Central memory CD8-positive, alpha-beta T cell (primary cell): ENCODE measurements around the gene ITPKB.

Experiments used
- ATAC-seq: fragments of 150-1000 bp; cut with Tn5 transposase; replicated peaks from 2 replicates; pipeline ENCODE4 v1.10.0; 2022; ENCODE audit warnings: mild to moderate bottlenecking, moderate FRiP score, moderate number of reproducible peaks; ENCODE audit not compliant: poor library complexity, severe bottlenecking; ENCODE audit errors: extremely low read depth
- DNase-seq, 2 donors: peaks; one replicate each; pipeline ENCODE4 v3.0.0; 2021; ENCODE audit warnings: low spot score in 2 of 2
- H3K27ac Mint-ChIP-seq: one replicate; pipeline ENCODE4 v1.8.0; 2022; ENCODE audit warnings: low read depth, mild to moderate bottlenecking, moderate library complexity, mixed read lengths
- H3K27me3 Mint-ChIP-seq: one replicate; pipeline ENCODE4 v1.8.0; 2022; ENCODE audit warnings: mixed read lengths
- H3K36me3 Mint-ChIP-seq: one replicate; pipeline ENCODE4 v1.8.0; 2022; ENCODE audit warnings: mild to moderate bottlenecking, moderate library complexity, mixed read lengths; ENCODE audit not compliant: insufficient read depth
- H3K4me1 Mint-ChIP-seq: one replicate; pipeline ENCODE4 v1.8.0; 2022; ENCODE audit warnings: mixed read lengths
- H3K4me3 Mint-ChIP-seq: one replicate; pipeline ENCODE4 v1.8.0; 2022; ENCODE audit warnings: mild to moderate bottlenecking, moderate library complexity, mixed read lengths
- H3K9me3 Mint-ChIP-seq: one replicate; pipeline ENCODE4 v1.8.0; 2022; ENCODE audit warnings: mixed read lengths

Gene ITPKB

DNA sequence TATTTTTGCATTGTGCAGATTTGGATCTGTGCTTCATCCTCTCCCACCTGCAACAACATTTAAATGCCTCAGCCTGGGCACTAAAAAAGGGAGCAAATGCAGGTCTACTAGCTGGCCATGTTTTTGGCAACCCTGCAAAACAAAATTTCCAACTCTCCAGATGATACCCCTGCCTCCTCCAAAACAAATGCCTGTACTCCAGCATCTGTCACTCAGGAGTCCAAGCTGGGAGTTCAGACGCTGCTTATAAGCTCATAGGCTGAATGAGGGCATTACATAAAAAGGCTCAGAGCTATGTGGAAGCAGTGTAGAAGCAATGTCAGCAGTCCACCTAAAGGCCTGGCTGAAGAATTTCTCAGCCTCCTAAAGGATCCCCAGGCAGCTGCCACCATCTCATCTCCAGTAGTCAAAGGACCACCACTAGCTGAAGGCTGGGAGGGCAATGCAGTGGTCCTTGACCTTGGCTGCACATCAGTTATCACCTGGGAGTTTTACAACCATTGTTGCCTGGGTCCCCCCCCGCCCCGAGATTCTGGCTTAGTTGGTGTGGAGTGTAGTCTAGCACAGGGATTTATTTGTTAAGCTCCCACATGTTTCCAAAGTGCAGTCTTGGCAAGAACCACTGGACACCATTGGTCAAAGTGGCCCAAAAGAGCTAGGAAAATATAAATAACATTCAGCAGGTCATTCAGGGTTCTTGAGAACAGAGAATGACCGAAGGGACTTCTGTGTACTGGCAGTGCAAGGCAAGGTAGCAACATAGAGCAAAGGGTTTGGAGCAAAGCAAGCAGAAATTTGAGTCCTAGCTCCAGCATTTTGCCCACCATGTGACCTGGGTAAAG, 57.2 kb downstream of the ITPKB start:
- DNase-seq, result no peak
- Mint-ChIP-seq H3K4me1 (peaks cover 98% of the 10 kb centered on the region), H3K27ac (peak overlapping the region; percentile 97), H3K9me3 (no peaks in the 10 kb centered on the region), H3K36me3 (peaks cover 33% of the 10 kb centered on the region), H3K4me3 (peak overlapping the region; percentile 13), H3K27me3 (no peaks in the 10 kb centered on the region)
- no peak for ATAC-seq

GRCh38 chr1:226680653-226681052, 58.4 kb downstream of the ITPKB start:
- Mint-ChIP-seq H3K4me1 (peaks cover 97% of the 10 kb centered on the region), H3K27me3 (no peaks in the 10 kb centered on the region), H3K4me3 (peak overlapping the region; percentile 77), H3K27ac (peak overlapping the region; percentile 97), H3K9me3 (no peaks in the 10 kb centered on the region), H3K36me3 (peaks cover 37% of the 10 kb centered on the region)
- DNase-seq, result no peak
- no peak for ATAC-seq

GRCh38 chr1:226679853-226680516, 59.1 kb downstream of the ITPKB start:
- H3K27ac Mint-ChIP-seq, result peak overlapping the region; percentile 97
- H3K4me3 Mint-ChIP-seq, result peak overlapping the region; percentile 77
- ATAC-seq, result no peak
- no peaks in the 10 kb centered on the region for H3K27me3 Mint-ChIP-seq
- peaks cover 97% of the 10 kb centered on the region for H3K4me1 Mint-ChIP-seq
- DNase-seq, result no peak
- H3K36me3 Mint-ChIP-seq, result peaks cover 42% of the 10 kb centered on the region
- H3K9me3 Mint-ChIP-seq, result no peaks in the 10 kb centered on the region

GRCh38 chr1:226679262-226679661, 59.8 kb downstream of the ITPKB start:
- DNase-seq, result no peak
- no peak for ATAC-seq
- peak overlapping the region; percentile 77 for H3K4me3 Mint-ChIP-seq
- no peaks in the 10 kb centered on the region for H3K27me3 Mint-ChIP-seq
- no peaks in the 10 kb centered on the region for H3K9me3 Mint-ChIP-seq
- H3K27ac Mint-ChIP-seq, result peak overlapping the region; percentile 97
- peaks cover 97% of the 10 kb centered on the region for H3K4me1 Mint-ChIP-seq
- peaks cover 46% of the 10 kb centered on the region for H3K36me3 Mint-ChIP-seq

GRCh38 chr1:226678701-226679100, 60.4 kb downstream of the ITPKB start:
- Mint-ChIP-seq H3K4me3 (peak overlapping the region; percentile 77), H3K9me3 (no peaks in the 10 kb centered on the region), H3K36me3 (peaks cover 46% of the 10 kb centered on the region), H3K27me3 (no peaks in the 10 kb centered on the region), H3K4me1 (peaks cover 96% of the 10 kb centered on the region), H3K27ac (peak overlapping the region; percentile 97)
- peak in 1 of 2 donors; percentile 47 for DNase-seq
- peak; percentile 7 for ATAC-seq

GRCh38 chr1:226678251-226678650, 60.8 kb downstream of the ITPKB start:
- DNase-seq (no peak), ATAC-seq (no peak)
- peaks cover 95% of the 10 kb centered on the region for H3K4me1 Mint-ChIP-seq
- H3K4me3 Mint-ChIP-seq, result peak overlapping the region; percentile 77
- peak overlapping the region; percentile 97 for H3K27ac Mint-ChIP-seq
- H3K27me3 Mint-ChIP-seq, result no peaks in the 10 kb centered on the region
- peaks cover 42% of the 10 kb centered on the region for H3K36me3 Mint-ChIP-seq
- H3K9me3 Mint-ChIP-seq, result no peaks in the 10 kb centered on the region

DNA sequence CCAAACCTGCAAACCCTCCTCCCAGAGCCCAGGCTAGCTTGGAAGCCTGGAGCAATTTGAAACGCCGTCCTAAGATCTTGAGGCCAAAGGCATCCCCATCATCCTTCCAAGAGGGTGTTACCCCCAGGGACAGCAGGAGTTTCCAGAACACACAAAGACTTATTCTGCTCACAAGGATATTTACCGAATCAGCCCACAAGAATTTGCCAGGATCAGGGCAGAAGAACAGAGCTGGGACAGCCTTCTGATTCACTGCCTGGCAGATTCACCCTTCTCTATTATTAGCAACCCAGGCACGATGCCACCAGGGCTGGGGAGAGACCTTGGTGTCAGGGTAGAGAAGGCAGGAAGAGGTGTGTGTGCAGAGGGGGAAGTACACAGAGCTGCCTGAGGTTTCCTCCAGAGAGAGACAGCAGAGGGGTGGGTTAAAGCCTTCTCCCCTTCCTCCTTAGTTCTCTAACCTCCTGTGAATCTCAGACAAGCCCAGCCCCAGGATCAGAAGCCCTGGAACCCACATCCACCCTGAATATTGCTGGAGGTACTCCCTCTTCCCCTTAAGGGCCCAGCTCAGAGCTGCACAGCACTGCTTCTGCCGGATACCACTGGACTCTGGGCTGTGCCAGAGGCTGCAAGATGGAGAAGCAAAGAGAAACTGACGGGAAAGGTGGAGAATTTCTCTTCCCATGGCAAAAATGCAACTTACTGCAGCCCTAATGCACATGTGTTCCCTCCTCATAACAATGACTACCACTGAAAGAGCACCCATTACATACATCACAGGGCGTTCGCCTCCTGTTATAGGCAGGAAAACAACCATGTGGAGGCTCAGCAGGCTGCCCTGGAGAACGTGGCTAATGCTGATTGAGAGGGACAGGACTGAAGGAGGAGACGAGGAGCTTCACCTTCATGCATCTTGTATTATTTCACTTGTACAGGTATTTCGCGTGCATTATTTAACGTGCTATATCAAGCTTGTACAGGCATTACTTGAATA, 61.8 kb downstream of the ITPKB start:
- ATAC-seq, result peak; percentile 74

DNA sequence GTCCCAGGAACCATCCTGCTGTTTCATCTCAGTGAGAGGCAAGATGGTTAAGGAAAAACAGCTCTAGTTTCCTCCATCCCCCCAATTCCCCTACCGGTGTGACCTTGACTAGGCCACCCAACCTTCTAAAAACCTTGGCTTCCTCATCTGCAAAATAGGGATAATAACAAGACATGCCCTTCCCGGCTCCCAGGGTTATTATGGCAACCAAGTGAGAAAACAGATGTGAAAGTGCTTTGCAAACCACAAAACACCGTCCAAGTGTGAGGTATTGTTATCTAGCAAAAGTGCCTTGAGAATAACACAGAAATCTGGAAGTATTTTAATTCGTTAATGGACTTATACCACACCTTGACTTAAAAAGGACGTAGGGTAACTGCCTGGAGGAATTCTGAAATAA, 62.7 kb downstream of the ITPKB start:
- DNase-seq (no peak), ATAC-seq (no peak)
- Mint-ChIP-seq H3K27me3 (no peaks in the 10 kb centered on the region), H3K4me3 (peak overlapping the region; percentile 77), H3K9me3 (no peaks in the 10 kb centered on the region), H3K4me1 (peaks cover 96% of the 10 kb centered on the region), H3K27ac (peak overlapping the region; percentile 97), H3K36me3 (peaks cover 42% of the 10 kb centered on the region)

More for the DNA sequence above, 61.8 kb downstream of the ITPKB start:
- Mint-ChIP-seq H3K27ac (peak overlapping the region; percentile 97), H3K9me3 (no peaks in the 10 kb centered on the region), H3K27me3 (no peaks in the 10 kb centered on the region), H3K36me3 (peaks cover 39% of the 10 kb centered on the region), H3K4me1 (peaks cover 94% of the 10 kb centered on the region), H3K4me3 (peak overlapping the region; percentile 77)
- DNase-seq, result peak in 1 of 2 donors; percentile 72

GRCh38 chr1:226675715-226676357, 63.2 kb downstream of the ITPKB start:
- no peak for DNase-seq
- peak overlapping the region; percentile 77 for H3K4me3 Mint-ChIP-seq
- H3K4me1 Mint-ChIP-seq, result peaks cover 96% of the 10 kb centered on the region
- no peak for ATAC-seq
- peaks cover 42% of the 10 kb centered on the region for H3K36me3 Mint-ChIP-seq
- H3K27ac Mint-ChIP-seq, result peak overlapping the region; percentile 97
- H3K9me3 Mint-ChIP-seq, result no peaks in the 10 kb centered on the region
- H3K27me3 Mint-ChIP-seq, result no peaks in the 10 kb centered on the region

DNA sequence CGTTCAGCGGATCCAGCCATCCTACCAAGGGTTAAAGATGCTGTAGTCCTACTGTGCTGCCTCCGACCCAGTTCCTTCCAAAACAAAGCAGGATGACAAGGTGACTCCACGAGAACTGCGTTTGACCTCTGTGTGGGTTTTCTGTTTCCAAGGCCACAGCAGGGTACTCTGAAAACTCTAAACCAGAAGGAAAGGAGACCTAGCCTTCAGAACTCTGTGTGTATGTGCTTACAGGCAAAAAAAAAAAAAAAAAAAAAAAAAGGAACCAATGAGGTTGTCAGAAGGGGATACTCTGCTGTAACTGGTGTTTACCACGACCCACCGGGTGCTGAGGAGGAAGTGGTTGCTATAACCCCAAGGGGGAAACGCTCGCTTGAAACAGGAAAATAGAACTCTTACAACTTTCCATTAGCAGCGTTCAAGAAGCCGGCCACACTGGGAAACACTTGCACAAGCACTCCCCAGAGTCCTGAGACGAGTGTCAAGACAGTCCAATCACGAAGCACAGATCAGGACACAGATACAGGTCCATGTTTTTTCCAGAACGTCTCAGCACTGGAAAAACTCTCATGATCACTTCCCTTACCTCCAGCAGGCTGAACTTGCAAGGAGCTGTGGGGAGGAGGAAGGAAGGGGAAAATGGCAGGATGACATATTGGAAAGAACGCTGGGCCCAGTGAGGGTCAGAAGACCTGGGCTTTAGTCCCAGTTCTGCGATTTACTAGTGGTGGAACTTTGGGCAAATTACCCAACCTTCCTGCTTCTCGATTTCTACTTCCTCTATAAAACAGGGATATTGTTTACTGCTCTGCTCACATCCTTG, 64.0 kb downstream of the ITPKB start:
- Mint-ChIP-seq H3K4me3 (peak overlapping the region; percentile 77), H3K4me1 (peaks cover 91% of the 10 kb centered on the region), H3K27me3 (no peaks in the 10 kb centered on the region), H3K36me3 (peaks cover 38% of the 10 kb centered on the region), H3K27ac (peak overlapping the region; percentile 97), H3K9me3 (no peaks in the 10 kb centered on the region)
- DNase-seq, result peak in 1 of 2 donors; percentile 82
- ATAC-seq, result peak; percentile 83

- Mint-ChIP-seq H3K27ac (peak overlapping the region; percentile 97), H3K4me1 (peaks cover 73% of the 10 kb centered on the region), H3K4me3 (no peak overlapping the region), H3K36me3 (peaks cover 28% of the 10 kb centered on the region), H3K9me3 (no peaks in the 10 kb centered on the region), H3K27me3 (no peaks in the 10 kb centered on the region)
- ATAC-seq, result no peak
- DNase-seq, result no peak
Measured at GRCh38 chr1:226672339-226672762, 66.7 kb downstream of the ITPKB start.
